A549 (cell line): ENCODE results near the gene RHOT1. TPM values are rescaled to one million over a fixed set of nuclear protein-coding genes. Genes with fewer than 3 reads are reported as not detected.

Experiments used
- ATAC-seq, 2 experiments: fragments of 200-7000 bp in 1 of 2; fragments of >200 bp in 1 of 2; cut with Nextera tagmentation in 1 of 2; cut with Tn5 transposase in 1 of 2; 3 replicates each; pipeline versions ENCODE4 v1.8.0 to v1.9.1; 2018 to 2020; ENCODE audit warnings: mild to moderate bottlenecking in 1 of 2, moderate library complexity in 1 of 2
- CTCF ChIA-PET: fragments of 300-600 bp; sonication (Branson Sonifier 250); formaldehyde crosslinking; extraction: SDS; loops from one replicate; lab custom pipeline; 2021; ENCODE audit warnings: antibody characterized with exemption, inconsistent platforms; lab: Yijun Ruan, JAX
- POLR2A ChIA-PET: fragments of 350-600 bp; formaldehyde crosslinking; extraction: SDS; loops from one replicate; lab custom pipeline; 2021; ENCODE audit warnings: antibody characterized with exemption, inconsistent platforms; lab: Yijun Ruan, JAX
- DNase-seq, 2 experiments: peaks; one replicate each; pipeline versions ENCODE4 v3.0.0 to v3.0.0-alpha.2; 2011 to 2016; ENCODE audit warnings: low read depth in 1 of 2, low spot score in 1 of 2
- FAIRE-seq: peaks from 2 replicates; lab custom pipeline; 2011; peaks lifted over from hg19 to GRCh38; lab: Jason Lieb, UNC
- H3K27ac ChIP-seq, 2 experiments: fragments of >200 bp; sonication (Bioruptor Twin); formaldehyde crosslinking; 3 replicates each; pipeline ENCODE4 v1.5.1; 2016 to 2017
- H3K4me1 ChIP-seq: fragments of >200 bp; sonication (Bioruptor Twin); formaldehyde crosslinking; 3 replicates; pipeline ENCODE4 v1.6.1; 2016
- H3K4me2 ChIP-seq: fragments of >200 bp; sonication (Bioruptor Twin); formaldehyde crosslinking; 3 replicates; pipeline ENCODE4 v1.6.1; 2016
- H3K4me3 ChIP-seq: fragments of >200 bp; sonication (Bioruptor Twin); formaldehyde crosslinking; 3 replicates; pipeline ENCODE4 v1.5.1; 2016
- H3K9me3 ChIP-seq: fragments of >200 bp; sonication (Bioruptor Twin); formaldehyde crosslinking; 3 replicates; pipeline ENCODE4 v1.6.1; 2016
- BCL3 ChIP-seq: fragments of >200 bp; sonication (Bioruptor Twin); formaldehyde crosslinking; IDR thresholded peaks from 3 replicates; pipeline ENCODE4 v1.6.1; 2016
- CBX8 ChIP-seq: fragments of 200-600 bp; sonication (generic); IDR thresholded peaks from 2 replicates; pipeline ENCODE4 v1.6.1; 2016
- CHD4 ChIP-seq: fragments of 200-600 bp; sonication (generic); IDR thresholded peaks from 2 replicates; pipeline ENCODE4 v1.6.1; 2016; ENCODE audit warnings: antibody characterized with exemption, mild to moderate bottlenecking, borderline replicate concordance
- EHMT2 ChIP-seq: fragments of 200-600 bp; sonication (generic); IDR thresholded peaks from 2 replicates; pipeline ENCODE4 v1.6.1; 2016; ENCODE audit warnings: antibody characterized with exemption, low read depth, mild to moderate bottlenecking, moderate library complexity
- ELK1 ChIP-seq: fragments of 150-350 bp; IDR thresholded peaks from 2 replicates; pipeline ENCODE4 v1.6.1; 2014; ENCODE audit warnings: low read depth, mild to moderate bottlenecking, low read length
- ESRRA ChIP-seq: fragments of 150-350 bp; IDR thresholded peaks from 2 replicates; pipeline ENCODE4 v1.6.1; 2014; ENCODE audit warnings: mild to moderate bottlenecking, low read length, borderline replicate concordance
- FOSB ChIP-seq: fragments of 250-450 bp; sonication (Bioruptor Pico); IDR thresholded peaks from 2 replicates; pipeline ENCODE4 v1.5.0; 2020; ENCODE audit warnings: mild to moderate bottlenecking, moderate library complexity
- HEYL ChIP-seq: fragments of 250-450 bp; sonication (Bioruptor Pico); IDR thresholded peaks from 2 replicates; pipeline ENCODE4 v1.8.0; 2021; ENCODE audit warnings: mild to moderate bottlenecking, moderate library complexity
- HMGXB4 ChIP-seq: fragments of 250-450 bp; sonication (Bioruptor Pico); IDR thresholded peaks from 2 replicates; pipeline ENCODE4 v1.5.0; 2021; ENCODE audit warnings: mild to moderate bottlenecking, moderate library complexity, borderline replicate concordance
- MAFK ChIP-seq: fragments of 450-650 bp; IDR thresholded peaks from 2 replicates; pipeline ENCODE4 v1.6.1; 2014; ENCODE audit not compliant: partially characterized antibody
- MAX ChIP-seq: IDR thresholded peaks from 2 replicates; pipeline ENCODE4 v1.6.1; 2012
- MYC ChIP-seq: IDR thresholded peaks from 2 replicates; pipeline ENCODE4 v1.6.1; 2012; ENCODE audit warnings: mild to moderate bottlenecking, inconsistent platforms, low read length, improper control_type of control experiment, borderline replicate concordance
- PBX3 ChIP-seq: IDR thresholded peaks from 2 replicates; pipeline ENCODE4 v1.6.1; 2012
- RAD21 ChIP-seq, 2 experiments: fragments of >200 bp in 1 of 2; sonication (Bioruptor Twin) in 1 of 2; formaldehyde crosslinking in 1 of 2; IDR thresholded peaks in 1 of 2; conservative IDR thresholded peaks in 1 of 2; 2 replicates in 1 of 2; 3 replicates in 1 of 2; pipeline ENCODE4 v1.6.1; 2012 to 2018; ENCODE audit warnings: inconsistent platforms in 1 of 2
- RCOR1 ChIP-seq: fragments of 150-350 bp; IDR thresholded peaks from 2 replicates; pipeline ENCODE4 v1.6.1; 2014; ENCODE audit warnings: antibody characterized with exemption, low read length, low read depth
- RFX5 ChIP-seq: fragments of 450-650 bp; IDR thresholded peaks from 2 replicates; pipeline ENCODE4 v1.7.1; 2014; ENCODE audit warnings: antibody characterized with exemption, mild to moderate bottlenecking, moderate library complexity
- SMC3 ChIP-seq: fragments of >200 bp; sonication (Bioruptor Twin); formaldehyde crosslinking; IDR thresholded peaks from 3 replicates; pipeline ENCODE4 v1.6.1; 2018; ENCODE audit warnings: inconsistent platforms
- TP53 ChIP-seq: fragments of 250-450 bp; sonication (Bioruptor Pico); IDR thresholded peaks from 2 replicates; pipeline ENCODE4 v1.5.0; 2021; ENCODE audit warnings: mild to moderate bottlenecking, moderate library complexity
- USF2 ChIP-seq: fragments of 450-650 bp; IDR thresholded peaks from 2 replicates; pipeline ENCODE4 v1.6.1; 2014; ENCODE audit warnings: antibody characterized with exemption
- ZNF302 ChIP-seq: fragments of 250-450 bp; sonication (Bioruptor Pico); IDR thresholded peaks from 2 replicates; pipeline ENCODE4 v1.9.0; 2021; ENCODE audit warnings: inconsistent platforms, mild to moderate bottlenecking, moderate library complexity
- WGBS: methylation state at CpG from one replicate; pipeline ENCODE4 v1.1.6; 2017; ENCODE audit errors: missing lambda C conversion rate; 5-methylcytosine and 5-hydroxymethylcytosine counted together
- polyA plus RNA-seq, 4 experiments: library from polyadenylated mRNA; depleted of rRNA in 3 of 4; stranded (reverse); fragments of >200 nt; fragmentation: RNase III in 1 of 4; extraction: RNeasy Plus Mini Kit Qiagen cat#74134 plus additional on column Dnase treatment in 1 of 4; gene quantifications; 2 replicates in 3 of 4; 3 replicates in 1 of 4; pipeline ENCODE4 v1.2.3, GENCODE V29; 2011 to 2017

Gene RHOT1
- polyA plus RNA-seq, 2 of the 4 experiments (the other 2 are of a cell fraction) = 26.6 to 109 TPM

- FAIRE-seq (no peak), DNase-seq (no peak), ATAC-seq (no peak)
- Histone ChIP-seq H3K4me3 (no peak overlapping the region), H3K9me3 (no peaks in the 10 kb centered on the region), H3K4me1 (peaks cover 37% of the 10 kb centered on the region), H3K27ac (peak overlapping the region in 1 of 2 experiments; percentile 87; a peak in 2 of 6 replicates), H3K4me2 (no peak overlapping the region)
- ChIA-PET POLR2A (no interaction called here), CTCF (interaction anchor here (1.9 to 5.7 kb wide), 3 partner anchors 12 to 193 kb away, joined by 6 to 70 read pairs (median 12); partner anchors contain the start of gene LRRC37B)
- TF ChIP-seq RCOR1 (no peak), CBX8 (no peak), RFX5 (no peak), ELK1 (no peak), TP53 (CRISPR knock-in tag) (no peak), HMGXB4 (no peak), ZNF302 (no peak), MYC (no peak), RAD21 (conservative IDR thresholded peaks at IDR 0.05 in 1 of 2, IDR thresholded peaks at IDR 0.05 in 1 of 2) (no peak), HEYL (CRISPR knock-in tag) (no peak), SMC3 (no peak), BCL3 (no peak), ESRRA (no peak)
- WGBS = 88% methylated on average over 4 of the region's 4 CpGs
Observed at GRCh38 chr17:32126325-32126724, 16.0 kb upstream of the RHOT1 start.

GRCh38 chr17:32126746-32127145 lies 15.6 kb upstream of the RHOT1 start:
- DNase-seq (no peak), ATAC-seq (peak in 1 of 2 experiments; percentile 21; a peak in 2 of 6 replicates), FAIRE-seq (no peak)
- Histone ChIP-seq H3K27ac (peak overlapping the region; percentile 80 to 87), H3K4me2 (peak overlapping the region; percentile 76), H3K4me3 (peak overlapping the region; percentile 52), H3K9me3 (no peaks in the 10 kb centered on the region), H3K4me1 (peaks cover 37% of the 10 kb centered on the region)
- ChIA-PET CTCF (interaction anchor here (1.1 to 5.7 kb wide), 4 partner anchors 8 to 193 kb away, joined by 4 to 70 read pairs (median 9); partner anchors contain the start of gene LRRC37B), POLR2A (no interaction called here)
- no peak for TF ChIP-seq MAX
- no peak for TF ChIP-seq CHD4
- TF ChIP-seq SMC3 = no peak
- TF ChIP-seq USF2 = no peak
- no peak for TF ChIP-seq MAFK
- TF ChIP-seq EHMT2 = no peak
- no peak for TF ChIP-seq FOSB
- no peak for TF ChIP-seq PBX3
- WGBS = 93% methylated on average over 8 of the region's 8 CpGs
